ENCODE measurements around the gene DPH5. TPM values are rescaled to one million over a fixed set of nuclear protein-coding genes. Genes with fewer than 3 reads are reported as not detected.
A peak's percentile ranks its signal among the peaks of the same experiment; 100 is the strongest.

The DPH5 gene
- total RNA-seq, 1 donor from 2014 or later: 42.2 TPM

DNA sequence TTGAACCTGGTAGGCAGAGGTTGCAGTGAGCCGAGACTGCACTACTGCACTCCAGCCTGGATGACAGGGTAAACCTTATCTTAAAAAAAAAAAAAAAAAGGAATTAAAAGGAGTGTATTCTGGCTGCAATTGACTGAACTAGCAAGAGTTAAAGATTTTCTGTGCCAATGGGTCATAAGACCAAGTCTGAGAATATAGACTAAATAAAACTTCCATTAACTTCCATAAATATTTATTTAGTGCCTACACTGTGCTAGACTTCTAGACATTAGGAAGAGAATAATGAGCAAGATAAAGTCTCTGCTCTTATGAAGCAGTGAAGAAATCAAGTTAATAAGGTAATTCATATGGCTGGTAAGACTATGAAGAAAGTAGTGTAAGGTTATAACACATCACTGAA lies 27.2 kb downstream of the DPH5 start:
- no peak for DNase-seq (ENCODE audit: low spot score)
- peaks cover 8% of the 10 kb centered on the region for H3K36me3 Mint-ChIP-seq (ENCODE audit: low read depth, unreplicated experiment)
- no peak for TF ChIP-seq CTCF (IDR thresholded peaks at IDR 0.05; ENCODE audit: unreplicated experiment)
- peaks cover 58% of the 10 kb centered on the region for H3K4me1 Mint-ChIP-seq (ENCODE audit: unreplicated experiment)
- H3K27ac Mint-ChIP-seq (ENCODE audit: unreplicated experiment): peak overlapping the region; percentile 22
- peaks cover 7% of the 10 kb centered on the region for H3K27me3 Mint-ChIP-seq (ENCODE audit: unreplicated experiment)
- H3K4me3 Mint-ChIP-seq (ENCODE audit: unreplicated experiment): no peak overlapping the region
- H3K9me3 Mint-ChIP-seq (ENCODE audit: unreplicated experiment): no peaks in the 10 kb centered on the region

DNA sequence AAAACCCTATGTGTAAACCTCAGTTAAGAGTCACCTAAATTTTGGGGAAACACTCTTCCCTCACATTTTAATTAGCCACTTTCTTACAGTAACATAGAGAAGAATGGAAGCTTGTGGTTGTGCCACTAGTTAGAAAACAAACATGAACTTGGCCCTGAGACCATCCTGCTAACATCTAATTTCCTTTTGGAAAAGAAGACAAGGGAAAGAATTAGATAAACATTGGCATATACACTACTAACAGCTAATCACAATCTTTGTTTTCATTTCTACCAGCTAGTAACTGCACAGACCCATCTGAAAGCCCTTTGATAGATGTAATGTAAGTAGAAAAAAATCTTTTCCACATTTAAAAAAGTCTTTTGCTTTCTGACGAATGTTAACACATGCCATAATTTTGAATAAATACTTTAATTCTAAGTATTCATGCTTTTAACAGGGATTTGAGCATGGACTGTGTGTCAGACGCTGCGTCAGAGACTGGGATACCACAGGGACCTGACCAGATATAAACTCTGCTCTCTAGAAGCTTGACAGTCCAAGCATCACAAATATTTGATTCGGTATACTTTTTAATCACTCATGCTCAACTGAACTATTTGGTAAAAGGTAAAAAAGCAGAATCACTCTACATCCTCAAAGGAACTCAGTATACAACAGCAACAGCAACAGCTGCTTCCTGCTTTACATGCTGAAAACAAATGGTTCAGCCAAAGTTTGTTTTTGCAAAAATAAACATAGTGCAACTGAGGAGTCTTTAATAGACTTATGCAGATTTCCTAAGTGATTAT lies 30.2 kb downstream of the DPH5 start:
- H3K27ac Mint-ChIP-seq (ENCODE audit: unreplicated experiment): peak overlapping the region; percentile 97
- no peak overlapping the region for H3K4me3 Mint-ChIP-seq (ENCODE audit: unreplicated experiment)
- H3K9me3 Mint-ChIP-seq (ENCODE audit: unreplicated experiment): no peaks in the 10 kb centered on the region
- TF ChIP-seq CTCF (IDR thresholded peaks at IDR 0.05; ENCODE audit: unreplicated experiment): no peak
- peaks cover 7% of the 10 kb centered on the region for H3K27me3 Mint-ChIP-seq (ENCODE audit: unreplicated experiment)
- H3K4me1 Mint-ChIP-seq (ENCODE audit: unreplicated experiment): peaks cover 37% of the 10 kb centered on the region
- DNase-seq (ENCODE audit: low spot score): no peak
- peaks cover 15% of the 10 kb centered on the region for H3K36me3 Mint-ChIP-seq (ENCODE audit: low read depth, unreplicated experiment)

GRCh38 chr1:100989306-100990077 lies 36.1 kb downstream of the DPH5 start:
- Mint-ChIP-seq H3K4me1 (ENCODE audit: unreplicated experiment) (peaks cover 3% of the 10 kb centered on the region), H3K27me3 (ENCODE audit: unreplicated experiment) (no peaks in the 10 kb centered on the region), H3K4me3 (ENCODE audit: unreplicated experiment) (no peak overlapping the region), H3K9me3 (ENCODE audit: unreplicated experiment) (no peaks in the 10 kb centered on the region), H3K27ac (ENCODE audit: unreplicated experiment) (peak overlapping the region; percentile 64), H3K36me3 (ENCODE audit: low read depth, unreplicated experiment) (peaks cover 9% of the 10 kb centered on the region)
- no peak for DNase-seq (ENCODE audit: low spot score)
- no peak for TF ChIP-seq CTCF (IDR thresholded peaks at IDR 0.05; ENCODE audit: unreplicated experiment)

DNA sequence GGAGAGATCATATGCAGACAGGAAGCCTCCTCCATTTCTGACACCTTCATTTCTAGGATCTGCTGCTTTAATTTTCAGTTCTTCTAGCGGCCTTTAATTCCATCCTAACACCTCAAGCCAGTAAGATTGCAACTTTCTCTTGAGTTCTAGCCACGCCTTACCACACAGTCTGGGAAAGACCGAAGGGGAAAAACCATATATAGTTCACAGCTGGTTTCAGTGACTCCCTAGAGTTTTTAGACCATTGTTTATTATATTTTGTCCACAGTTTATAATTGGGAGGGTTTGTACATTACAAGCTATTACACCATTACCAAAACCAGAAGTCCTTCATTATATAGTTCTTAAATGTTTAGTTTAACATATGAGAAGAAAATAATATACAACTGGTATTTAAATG lies 37.5 kb downstream of the DPH5 start:
- no peak for DNase-seq (ENCODE audit: low spot score)
- H3K27me3 Mint-ChIP-seq (ENCODE audit: unreplicated experiment): no peaks in the 10 kb centered on the region
- TF ChIP-seq CTCF (IDR thresholded peaks at IDR 0.05; ENCODE audit: unreplicated experiment): no peak
- no peaks in the 10 kb centered on the region for H3K9me3 Mint-ChIP-seq (ENCODE audit: unreplicated experiment)
- no peak overlapping the region for H3K4me3 Mint-ChIP-seq (ENCODE audit: unreplicated experiment)
- no peak overlapping the region for H3K27ac Mint-ChIP-seq (ENCODE audit: unreplicated experiment)
- peaks cover 3% of the 10 kb centered on the region for H3K4me1 Mint-ChIP-seq (ENCODE audit: unreplicated experiment)
- H3K36me3 Mint-ChIP-seq (ENCODE audit: low read depth, unreplicated experiment): peaks cover 9% of the 10 kb centered on the region

- H3K27ac Mint-ChIP-seq (ENCODE audit: unreplicated experiment): peak overlapping the region; percentile 45
- peaks cover 15% of the 10 kb centered on the region for H3K4me1 Mint-ChIP-seq (ENCODE audit: unreplicated experiment)
- peaks cover 10% of the 10 kb centered on the region for H3K36me3 Mint-ChIP-seq (ENCODE audit: low read depth, unreplicated experiment)
- DNase-seq (ENCODE audit: low spot score): no peak
- no peaks in the 10 kb centered on the region for H3K9me3 Mint-ChIP-seq (ENCODE audit: unreplicated experiment)
- no peak for TF ChIP-seq CTCF (IDR thresholded peaks at IDR 0.05; ENCODE audit: unreplicated experiment)
- no peaks in the 10 kb centered on the region for H3K27me3 Mint-ChIP-seq (ENCODE audit: unreplicated experiment)
- H3K4me3 Mint-ChIP-seq (ENCODE audit: unreplicated experiment): no peak overlapping the region
Observed at GRCh38 chr1:100982793-100983192, 42.8 kb downstream of the DPH5 start.
